NCI-H2107 (cell line): Measurements from ENCODE around the gene KIF26B.

Source experiments
- DNase-seq: peaks from one replicate; lab custom pipeline; 2025; lab: John Stamatoyannopoulos, UW

Gene KIF26B

GRCh38 chr1:245751726-245752470, 597.1 kb downstream of the KIF26B start:
- no peak for DNase-seq

GRCh38 chr1:245752561-245752960, 597.8 kb downstream of the KIF26B start:
- DNase-seq = no peak

- DNase-seq = no peak
Measured at GRCh38 chr1:245753807-245754206, 599.0 kb downstream of the KIF26B start.

GRCh38 chr1:245754463-245754961, 599.7 kb downstream of the KIF26B start:
- no peak for DNase-seq
